SK-N-SH treated with all-trans-retinoic acid at 6 μM for 48 hours (cell line): Measurements from ENCODE around the gene COL8A2.

Experiments
- ATAC-seq: fragments of 200-7000 bp; cut with Tn5 transposase; 3 replicates; pipeline ENCODE4 v1.9.1; 2020; ENCODE audit warnings: mild to moderate bottlenecking, moderate library complexity
- ARNTL ChIP-seq: fragments of 450-650 bp; formaldehyde crosslinking; IDR thresholded peaks from 2 replicates; pipeline ENCODE4 v1.5.0; 2020; ENCODE audit warnings: low read depth, mild to moderate bottlenecking, moderate library complexity, borderline replicate concordance
- BACH2 ChIP-seq: fragments of 250-450 bp; sonication (Bioruptor Pico); IDR thresholded peaks from 2 replicates; pipeline ENCODE4 v1.9.0; 2021; ENCODE audit warnings: mild to moderate bottlenecking, borderline replicate concordance
- CREB5 ChIP-seq: fragments of 250-450 bp; sonication (Bioruptor Pico); IDR thresholded peaks from 2 replicates; pipeline ENCODE4 v1.5.1; 2020; ENCODE audit warnings: low read depth, mild to moderate bottlenecking, moderate library complexity
- ESRRG ChIP-seq: fragments of 250-450 bp; sonication (Bioruptor Pico); IDR thresholded peaks from 2 replicates; pipeline ENCODE4 v1.6.1; 2021; ENCODE audit warnings: mild to moderate bottlenecking
- OSR1 ChIP-seq: fragments of 250-450 bp; sonication (Bioruptor Pico); IDR thresholded peaks from 2 replicates; pipeline ENCODE4 v1.8.0; 2022; ENCODE audit warnings: moderate library complexity, mild to moderate bottlenecking, inconsistent platforms
- PATZ1 ChIP-seq: fragments of 250-450 bp; sonication (Bioruptor Pico); IDR thresholded peaks from 2 replicates; pipeline ENCODE4 v1.8.0; 2020; ENCODE audit warnings: mild to moderate bottlenecking, moderate library complexity, borderline replicate concordance
- PPARA ChIP-seq: fragments of 250-450 bp; sonication (Bioruptor Pico); IDR thresholded peaks from 2 replicates; pipeline ENCODE4 v1.5.0; 2020; ENCODE audit warnings: mild to moderate bottlenecking, borderline replicate concordance
- RARB ChIP-seq: fragments of 250-450 bp; sonication (Bioruptor Pico); IDR thresholded peaks from 2 replicates; pipeline ENCODE4 v1.8.0; 2021; ENCODE audit warnings: mild to moderate bottlenecking, moderate library complexity
- SNAI2 ChIP-seq: fragments of 250-450 bp; sonication (Bioruptor Pico); IDR thresholded peaks from 2 replicates; pipeline ENCODE4 v1.5.0; 2020; ENCODE audit warnings: mild to moderate bottlenecking, moderate library complexity
- TCF4 ChIP-seq: fragments of 250-450 bp; sonication (Bioruptor Pico); IDR thresholded peaks from 2 replicates; pipeline ENCODE4 v1.8.0; 2021; ENCODE audit warnings: mild to moderate bottlenecking, moderate library complexity, borderline replicate concordance
- ZC3H10 ChIP-seq: fragments of 250-450 bp; sonication (Bioruptor Pico); IDR thresholded peaks from 2 replicates; pipeline ENCODE4 v1.5.1; 2021; ENCODE audit warnings: mild to moderate bottlenecking, moderate library complexity
- ZFP3 ChIP-seq: fragments of 250-450 bp; sonication (Bioruptor Pico); IDR thresholded peaks from 2 replicates; pipeline ENCODE4 v1.5.0; 2020; ENCODE audit warnings: mild to moderate bottlenecking, moderate library complexity
- ZFP30 ChIP-seq: fragments of 450-650 bp; formaldehyde crosslinking; IDR thresholded peaks from 2 replicates; pipeline ENCODE4 v1.5.0; 2022; ENCODE audit warnings: mild to moderate bottlenecking, moderate library complexity
- ZNF565 ChIP-seq: fragments of 450-650 bp; formaldehyde crosslinking; conservative IDR thresholded peaks from 2 replicates; pipeline ENCODE4 v1.5.0; 2020; ENCODE audit warnings: low read depth, mild to moderate bottlenecking, moderate library complexity
- ZNF70 ChIP-seq: fragments of 450-650 bp; formaldehyde crosslinking; IDR thresholded peaks from 2 replicates; pipeline ENCODE4 v1.5.0; 2020; ENCODE audit warnings: mild to moderate bottlenecking, moderate library complexity
- ZNF8 ChIP-seq: fragments of 450-650 bp; formaldehyde crosslinking; IDR thresholded peaks from 2 replicates; pipeline ENCODE4 v1.5.0; 2020; ENCODE audit warnings: mild to moderate bottlenecking, moderate library complexity
- TF ChIP-seq, protein P1 (sequence below): fragments of 250-450 bp; sonication (Bioruptor Pico); IDR thresholded peaks from 2 replicates; pipeline ENCODE4 v1.5.0; 2020; ENCODE audit warnings: mild to moderate bottlenecking, moderate library complexity

COL8A2 gene

GRCh38 chr1:36125129-36125991 lies at the start of gene COL8A2:
Gene COL8A2 (minus strand): TSS chr1:36125222. CDS start chr1:36100242, 24,980 bp downstream.
- peak; percentile 39 for ATAC-seq
- TF ChIP-seq RARB (CRISPR knock-in tag) (no peak), ZC3H10 (CRISPR knock-in tag) (no peak), ARNTL (CRISPR knock-in tag) (no peak), OSR1 (CRISPR knock-in tag) (no peak), ZNF8 (CRISPR knock-in tag) (no peak), ZNF70 (CRISPR knock-in tag) (no peak), ESRRG (CRISPR knock-in tag) (no peak), BACH2 (CRISPR knock-in tag) (no peak), PPARA (CRISPR knock-in tag) (no peak), ZFP3 (CRISPR knock-in tag) (no peak), TCF4 (CRISPR knock-in tag) (no peak)
- TF ChIP-seq, protein P1, sequence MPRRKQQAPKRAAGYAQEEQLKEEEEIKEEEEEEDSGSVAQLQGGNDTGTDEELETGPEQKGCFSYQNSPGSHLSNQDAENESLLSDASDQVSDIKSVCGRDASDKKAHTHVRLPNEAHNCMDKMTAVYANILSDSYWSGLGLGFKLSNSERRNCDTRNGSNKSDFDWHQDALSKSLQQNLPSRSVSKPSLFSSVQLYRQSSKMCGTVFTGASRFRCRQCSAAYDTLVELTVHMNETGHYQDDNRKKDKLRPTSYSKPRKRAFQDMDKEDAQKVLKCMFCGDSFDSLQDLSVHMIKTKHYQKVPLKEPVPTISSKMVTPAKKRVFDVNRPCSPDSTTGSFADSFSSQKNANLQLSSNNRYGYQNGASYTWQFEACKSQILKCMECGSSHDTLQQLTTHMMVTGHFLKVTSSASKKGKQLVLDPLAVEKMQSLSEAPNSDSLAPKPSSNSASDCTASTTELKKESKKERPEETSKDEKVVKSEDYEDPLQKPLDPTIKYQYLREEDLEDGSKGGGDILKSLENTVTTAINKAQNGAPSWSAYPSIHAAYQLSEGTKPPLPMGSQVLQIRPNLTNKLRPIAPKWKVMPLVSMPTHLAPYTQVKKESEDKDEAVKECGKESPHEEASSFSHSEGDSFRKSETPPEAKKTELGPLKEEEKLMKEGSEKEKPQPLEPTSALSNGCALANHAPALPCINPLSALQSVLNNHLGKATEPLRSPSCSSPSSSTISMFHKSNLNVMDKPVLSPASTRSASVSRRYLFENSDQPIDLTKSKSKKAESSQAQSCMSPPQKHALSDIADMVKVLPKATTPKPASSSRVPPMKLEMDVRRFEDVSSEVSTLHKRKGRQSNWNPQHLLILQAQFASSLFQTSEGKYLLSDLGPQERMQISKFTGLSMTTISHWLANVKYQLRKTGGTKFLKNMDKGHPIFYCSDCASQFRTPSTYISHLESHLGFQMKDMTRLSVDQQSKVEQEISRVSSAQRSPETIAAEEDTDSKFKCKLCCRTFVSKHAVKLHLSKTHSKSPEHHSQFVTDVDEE (CRISPR knock-in tag): no peak

DNA sequence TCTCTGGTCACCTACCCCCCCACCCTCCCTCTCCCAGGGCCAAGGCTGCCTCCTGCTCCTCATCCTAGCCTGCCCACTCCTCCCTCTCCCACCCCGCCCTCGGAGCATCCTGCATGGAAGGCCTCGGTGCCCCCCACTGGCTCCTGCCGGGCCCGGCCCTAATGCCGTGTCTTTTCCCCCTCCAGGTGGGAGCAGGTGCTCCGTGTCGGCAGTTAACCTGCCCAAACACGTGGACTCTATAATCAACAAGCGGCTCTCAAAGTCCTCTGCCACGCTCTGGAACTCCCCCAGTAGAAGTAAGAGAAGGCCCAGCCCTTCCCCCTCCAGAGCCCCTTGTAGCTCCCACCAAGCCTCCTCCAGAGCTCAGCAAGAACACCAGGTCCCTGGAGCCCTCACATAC lies 49.7 kb upstream of the COL8A2 start:
- TF ChIP-seq RARB (CRISPR knock-in tag) (no peak), ZFP3 (CRISPR knock-in tag) (no peak), ZC3H10 (CRISPR knock-in tag) (no peak), SNAI2 (CRISPR knock-in tag) (no peak), ZNF565 (CRISPR knock-in tag) (no peak), ESRRG (CRISPR knock-in tag) (no peak), CREB5 (CRISPR knock-in tag) (no peak), ZNF8 (CRISPR knock-in tag) (no peak), PATZ1 (CRISPR knock-in tag) (no peak), OSR1 (CRISPR knock-in tag) (no peak)
- TF ChIP-seq, protein P1 (CRISPR knock-in tag): no peak
- no peak for ATAC-seq

- ATAC-seq: peak; percentile 74
- TF ChIP-seq ZFP3 (CRISPR knock-in tag): no peak
- no peak for TF ChIP-seq ZC3H10 (CRISPR knock-in tag)
- TF ChIP-seq BACH2 (CRISPR knock-in tag): no peak
- TF ChIP-seq TCF4 (CRISPR knock-in tag): no peak
- no peak for TF ChIP-seq ZFP30 (CRISPR knock-in tag)
- TF ChIP-seq SNAI2 (CRISPR knock-in tag): no peak
- TF ChIP-seq OSR1 (CRISPR knock-in tag): no peak
- TF ChIP-seq CREB5 (CRISPR knock-in tag): no peak
- no peak for TF ChIP-seq ZNF8 (CRISPR knock-in tag)
- TF ChIP-seq RARB (CRISPR knock-in tag): no peak
These were observed 48.0 kb upstream of the COL8A2 start for GRCh38 chr1:36172983-36173382.
